ENCODE data around the gene CDK1.

DNA sequence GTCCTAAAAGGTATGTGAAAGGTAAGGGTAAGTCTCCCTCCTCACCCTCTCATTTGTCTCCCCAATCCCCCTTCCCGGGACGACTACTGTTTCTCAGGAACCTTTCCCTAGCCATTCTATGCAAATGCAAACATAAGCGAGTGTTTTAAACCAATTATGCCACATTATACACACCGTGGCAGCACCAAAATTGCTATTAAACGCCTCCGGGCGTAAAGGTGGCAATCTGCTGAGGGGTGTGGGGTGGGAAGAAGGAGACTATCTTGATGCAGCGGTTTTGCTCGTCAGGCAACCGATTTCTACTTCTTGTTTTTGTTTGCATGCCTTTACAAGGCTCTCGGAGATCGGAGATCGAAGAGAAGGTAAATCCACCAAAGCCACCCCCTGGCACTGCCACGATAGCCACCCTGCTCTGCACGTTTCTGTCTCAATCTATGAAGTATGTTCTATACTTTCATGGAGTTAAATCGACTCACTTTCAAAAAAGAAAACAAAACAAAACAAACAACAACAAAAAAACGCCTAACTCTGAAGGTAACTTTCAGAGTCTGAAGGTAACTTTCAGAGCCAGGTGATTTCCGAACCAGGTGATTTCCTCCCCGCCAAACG lies 46.0 kb upstream of the CDK1 start:
- TF ChIP-seq, protein P1, sequence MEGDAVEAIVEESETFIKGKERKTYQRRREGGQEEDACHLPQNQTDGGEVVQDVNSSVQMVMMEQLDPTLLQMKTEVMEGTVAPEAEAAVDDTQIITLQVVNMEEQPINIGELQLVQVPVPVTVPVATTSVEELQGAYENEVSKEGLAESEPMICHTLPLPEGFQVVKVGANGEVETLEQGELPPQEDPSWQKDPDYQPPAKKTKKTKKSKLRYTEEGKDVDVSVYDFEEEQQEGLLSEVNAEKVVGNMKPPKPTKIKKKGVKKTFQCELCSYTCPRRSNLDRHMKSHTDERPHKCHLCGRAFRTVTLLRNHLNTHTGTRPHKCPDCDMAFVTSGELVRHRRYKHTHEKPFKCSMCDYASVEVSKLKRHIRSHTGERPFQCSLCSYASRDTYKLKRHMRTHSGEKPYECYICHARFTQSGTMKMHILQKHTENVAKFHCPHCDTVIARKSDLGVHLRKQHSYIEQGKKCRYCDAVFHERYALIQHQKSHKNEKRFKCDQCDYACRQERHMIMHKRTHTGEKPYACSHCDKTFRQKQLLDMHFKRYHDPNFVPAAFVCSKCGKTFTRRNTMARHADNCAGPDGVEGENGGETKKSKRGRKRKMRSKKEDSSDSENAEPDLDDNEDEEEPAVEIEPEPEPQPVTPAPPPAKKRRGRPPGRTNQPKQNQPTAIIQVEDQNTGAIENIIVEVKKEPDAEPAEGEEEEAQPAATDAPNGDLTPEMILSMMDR (optimal IDR thresholded peaks at IDR 0.05 in 1 of 3, IDR thresholded peaks at IDR 0.05 in 1 of 3, conservative IDR thresholded peaks at IDR 0.05 in 1 of 3; ENCODE audit: extremely low read depth in 1 of 3, insufficient read depth in 2 of 3, low read length in 3 of 3), result no peak
- no peak for TF ChIP-seq EZH2 (IDR thresholded peaks at IDR 0.05; ENCODE audit: low read length)
